ENCODE results near the gene KRTAP5-7. TPM values are rescaled to one million over a fixed set of nuclear protein-coding genes. Genes with fewer than 3 reads are reported as not detected.

The KRTAP5-7 gene
- total and polyA plus RNA-seq, 2 of the 8 experiments (the other 6 are each of a cell fraction or from before 2014, with no cell fraction given) = not detected

- Histone ChIP-seq H2BK20ac (ENCODE audit: low read length) (no peak overlapping the region), H4K91ac (replicated peaks; ENCODE audit: insufficient read length, low read length) (no peak overlapping the region), H3K9ac (replicated peaks in 1 of 4; ENCODE audit: extremely low read depth in 1 of 4, low read depth in 3 of 4, low read length in 3 of 4) (no peak overlapping the region), H2AFZ (ENCODE audit: low read length) (no peak overlapping the region), H3K23me2 (ENCODE audit: low read depth, low read length) (no peaks in the 10 kb centered on the region; the same call in 1 of the 2 replicates), H2BK12ac (ENCODE audit: low read depth, low read length) (no peak overlapping the region), H3K23ac (ENCODE audit: insufficient read length) (no peak overlapping the region), H3K4me3 (ENCODE audit: extremely low read depth in 1 of 4, insufficient read depth in 2 of 4, low read depth in 3 of 4, low read length in 4 of 4) (no peak overlapping the region), H3K79me2 (ENCODE audit: control insufficient read depth in 1 of 2, insufficient read depth in 2 of 2, low read length in 2 of 2) (no peaks in the 10 kb centered on the region), H3K9me3 (ENCODE audit: insufficient read depth in 2 of 2, low read depth in 1 of 2, low read length in 1 of 2) (no peaks in the 10 kb centered on the region), H3K27ac (ENCODE audit: low read depth, low read length) (no peak overlapping the region), H2AK5ac (ENCODE audit: low read depth, low read length) (no peak overlapping the region), H2BK5ac (ENCODE audit: low read depth, low read length) (no peak overlapping the region; the same call in 1 of the 2 replicates), H3K56ac (replicated peaks; ENCODE audit: insufficient read length, low read depth, low read length) (no peak overlapping the region), H3K4ac (replicated peaks; ENCODE audit: insufficient read length, low read depth, low read length) (no peak overlapping the region), H4K20me1 (replicated peaks in 1 of 2; ENCODE audit: control insufficient read depth in 1 of 2, insufficient read depth in 2 of 2, low read length in 2 of 2) (peaks cover 0 to 6% of the 10 kb centered on the region in 2 experiments), H2BK120ac (replicated peaks; ENCODE audit: low read depth, low read length) (no peak overlapping the region), H3K4me1 (replicated peaks in 1 of 4; ENCODE audit: control insufficient read depth in 3 of 4, insufficient read depth in 4 of 4, low read length in 3 of 4) (no peaks in the 10 kb centered on the region), H3K79me1 (ENCODE audit: low read depth, low read length) (no peaks in the 10 kb centered on the region), H3K14ac (ENCODE audit: insufficient read length) (no peak overlapping the region), H3K36me3 (ENCODE audit: control insufficient read depth in 2 of 4, insufficient read depth in 4 of 4, low read length in 3 of 4) (peaks cover 0 to 9% (median 3%) of the 10 kb centered on the region in 4 experiments; a peak in 4 of 8 replicates), H2BK15ac (ENCODE audit: low read length) (no peak overlapping the region), H3K27me3 (replicated peaks in 1 of 4; ENCODE audit: control insufficient read depth in 3 of 4, extremely low read depth in 1 of 4, insufficient read depth in 3 of 4, low read length in 3 of 4) (no peaks in the 10 kb centered on the region), H3K18ac (ENCODE audit: extremely low read depth, low read length) (no peak overlapping the region), H4K8ac (ENCODE audit: extremely low read depth, insufficient read depth, low read length) (no peak overlapping the region), H3K4me2 (ENCODE audit: insufficient read depth in 1 of 2, low read depth in 2 of 2, low read length in 2 of 2) (no peak overlapping the region), H4K5ac (ENCODE audit: insufficient read length, low read depth, low read length) (no peak overlapping the region)
- 97% methylated on average over 19 of the region's 19 CpGs; no CpG with 5 or more reads in 1 of the 2 experiments for WGBS, 2 experiments (ENCODE audit: extremely low coverage in 1 of 2, insufficient coverage in 1 of 2, insufficient read length in 1 of 2, insufficient replicate concordance in 2 of 2, low coverage in 1 of 2, low lambda C conversion rate in 2 of 2, missing lambda C conversion rate in 1 of 2)
- TF ChIP-seq CTCF (IDR thresholded peaks at IDR 0.05; ENCODE audit: control extremely low read depth in 1 of 3, insufficient read depth in 1 of 3, low read depth in 1 of 3, low read length in 3 of 3) (no peak), RXRA (IDR thresholded peaks at IDR 0.05; ENCODE audit: insufficient read depth, low read depth, low read length) (no peak), USF2 (IDR thresholded peaks at IDR 0.05; ENCODE audit: low read length) (no peak), KDM5A (IDR thresholded peaks at IDR 0.05; ENCODE audit: low read length) (no peak), BCL11A (IDR thresholded peaks at IDR 0.05; ENCODE audit: low read depth in 2 of 2, low read length in 2 of 2) (no peak), SUZ12 (IDR thresholded peaks at IDR 0.05; ENCODE audit: low read length) (no peak), BRCA1 (IDR thresholded peaks at IDR 0.05; ENCODE audit: low read depth, low read length) (no peak), CHD2 (IDR thresholded peaks at IDR 0.05; ENCODE audit: low read length) (no peak)
- POLR2A ChIA-PET (ENCODE audit: partially characterized antibody) = no interaction called here
- FAIRE-seq (no peak), DNase-seq (ENCODE audit: low read depth in 1 of 2, low spot score in 2 of 2) (peak in 1 of 2 experiments; percentile 28)
- CTCF ChIA-PET (ENCODE audit: partially characterized antibody) = interaction anchor here (0.7 kb wide), 1 partner anchor 13 kb away, joined by 3 read pairs; no protein-coding TSS in a partner anchor
Measured at GRCh38 chr11:71491531-71491930, 35.5 kb upstream of the KRTAP5-7 start.
